Measurements from ENCODE around the gene ZNF467.

Gene ZNF467

GRCh38 chr7:149719912-149720335 is 53.5 kb downstream of the ZNF467 start:
- Histone ChIP-seq H3K9me3 (ENCODE audit: severe bottlenecking) (no peaks in the 10 kb centered on the region), H3K27me3 (ENCODE audit: insufficient read depth, low read depth, severe bottlenecking) (no peaks in the 10 kb centered on the region), H3K4me3 (ENCODE audit: low read depth, low read length) (no peak overlapping the region), H3K36me3 (peaks cover 41% of the 10 kb centered on the region), H3K27ac (no peak overlapping the region)
- TF ChIP-seq CTCF (IDR thresholded peaks at IDR 0.05; ENCODE audit: low read depth, low read length) = no peak
- no peak for DNase-seq

GRCh38 chr7:149719050-149719899 is 54.1 kb downstream of the ZNF467 start:
- Histone ChIP-seq H3K9me3 (ENCODE audit: severe bottlenecking) (peaks cover under 1% of the 10 kb centered on the region), H3K27me3 (ENCODE audit: insufficient read depth, low read depth, severe bottlenecking) (no peaks in the 10 kb centered on the region), H3K4me3 (ENCODE audit: low read depth, low read length) (no peak overlapping the region), H3K27ac (no peak overlapping the region), H3K36me3 (peaks cover 36% of the 10 kb centered on the region)
- DNase-seq = no peak
- no peak for TF ChIP-seq CTCF (IDR thresholded peaks at IDR 0.05; ENCODE audit: low read depth, low read length)

GRCh38 chr7:149718730-149719049 is 54.7 kb downstream of the ZNF467 start:
- no peak for DNase-seq
- peaks cover 6% of the 10 kb centered on the region for H3K9me3 ChIP-seq (ENCODE audit: severe bottlenecking)
- no peak overlapping the region for H3K4me3 ChIP-seq (ENCODE audit: low read depth, low read length)
- peaks cover 30% of the 10 kb centered on the region for H3K36me3 ChIP-seq
- no peak overlapping the region for H3K27ac ChIP-seq
- no peak for TF ChIP-seq CTCF (IDR thresholded peaks at IDR 0.05; ENCODE audit: low read depth, low read length)
- H3K27me3 ChIP-seq (ENCODE audit: insufficient read depth, low read depth, severe bottlenecking) = no peaks in the 10 kb centered on the region

GRCh38 chr7:149717481-149717880 is 55.9 kb downstream of the ZNF467 start:
- peaks cover 11% of the 10 kb centered on the region for H3K9me3 ChIP-seq (ENCODE audit: severe bottlenecking)
- peaks cover 20% of the 10 kb centered on the region for H3K36me3 ChIP-seq
- no peak for DNase-seq
- H3K27ac ChIP-seq = no peak overlapping the region
- no peaks in the 10 kb centered on the region for H3K27me3 ChIP-seq (ENCODE audit: insufficient read depth, low read depth, severe bottlenecking)
- no peak overlapping the region for H3K4me3 ChIP-seq (ENCODE audit: low read depth, low read length)
- no peak for TF ChIP-seq CTCF (IDR thresholded peaks at IDR 0.05; ENCODE audit: low read depth, low read length)

GRCh38 chr7:149716932-149717307 is 56.5 kb downstream of the ZNF467 start:
- DNase-seq = no peak
- no peak for TF ChIP-seq CTCF (IDR thresholded peaks at IDR 0.05; ENCODE audit: low read depth, low read length)
- no peak overlapping the region for H3K4me3 ChIP-seq (ENCODE audit: low read depth, low read length)
- peaks cover 19% of the 10 kb centered on the region for H3K36me3 ChIP-seq
- no peak overlapping the region for H3K27ac ChIP-seq
- H3K9me3 ChIP-seq (ENCODE audit: severe bottlenecking) = peaks cover 11% of the 10 kb centered on the region
- no peaks in the 10 kb centered on the region for H3K27me3 ChIP-seq (ENCODE audit: insufficient read depth, low read depth, severe bottlenecking)

Measured in WERI-Rb-1 (cell line).